Mesenchymal stem cell (in vitro differentiated cells and primary cell): ENCODE measurements around the gene DDC.
"Not testable (repeated sequence)": the region's sequence is repeated elsewhere in the genome, so short reads cannot be mapped to it uniquely, and the experiment has no call there.

Source experiments
- DNase-seq: peaks from one replicate; pipeline ENCODE4 v3.0.0-alpha.2; 2013
- H2AFZ ChIP-seq: one replicate; pipeline ENCODE4 v1.6.1; 2013; ENCODE audit warnings: low read depth, mild to moderate bottlenecking, control low read depth, inconsistent platforms, low read length, moderate library complexity
- H2AK5ac ChIP-seq: 2 replicates; pipeline ENCODE4 v1.6.1; 2013; ENCODE audit warnings: low read length, moderate library complexity, mild to moderate bottlenecking, inconsistent platforms; ENCODE audit not compliant: severe bottlenecking
- H2BK120ac ChIP-seq: one replicate; pipeline ENCODE4 v1.6.1; 2013; ENCODE audit warnings: low read depth, mild to moderate bottlenecking, inconsistent platforms, low read length, moderate library complexity
- H2BK12ac ChIP-seq, 2 experiments: one replicate each; pipeline ENCODE4 v1.6.1; 2013; ENCODE audit warnings: inconsistent platforms in 2 of 2, low read length in 2 of 2, mild to moderate bottlenecking in 2 of 2, moderate library complexity in 2 of 2, control low read depth in 1 of 2
- H2BK15ac ChIP-seq: one replicate; pipeline ENCODE4 v1.6.1; 2013; ENCODE audit warnings: mild to moderate bottlenecking, low read depth, inconsistent platforms; ENCODE audit not compliant: poor library complexity, severe bottlenecking
- H2BK5ac ChIP-seq: 2 replicates; pipeline ENCODE4 v1.6.1; 2013; ENCODE audit warnings: low read depth, mild to moderate bottlenecking, low read length, control low read depth, inconsistent platforms; ENCODE audit not compliant: poor library complexity, severe bottlenecking
- H3K14ac ChIP-seq, 2 experiments: one replicate each; pipeline ENCODE4 v1.6.1; 2013; ENCODE audit warnings: inconsistent platforms in 2 of 2, low read length in 2 of 2, control low read depth in 1 of 2, mild to moderate bottlenecking in 1 of 2, moderate library complexity in 1 of 2
- H3K18ac ChIP-seq, 2 experiments: one replicate each; pipeline ENCODE4 v1.6.1; 2013; ENCODE audit warnings: inconsistent platforms in 2 of 2, low read length in 2 of 2, control low read depth in 1 of 2, low read depth in 1 of 2, mild to moderate bottlenecking in 1 of 2
- H3K23ac ChIP-seq, 2 experiments: one replicate each; pipeline ENCODE4 v1.6.1; 2013; ENCODE audit warnings: inconsistent platforms in 2 of 2, low read length in 2 of 2, mild to moderate bottlenecking in 2 of 2, moderate library complexity in 2 of 2, control low read depth in 1 of 2
- H3K27ac ChIP-seq: 2 replicates; pipeline ENCODE4 v1.5.1; 2013; ENCODE audit warnings: mild to moderate bottlenecking, moderate library complexity, low read length, control low read depth, inconsistent platforms; ENCODE audit not compliant: poor library complexity, severe bottlenecking
- H3K27me3 ChIP-seq, 2 experiments: 2 replicates each; pipeline versions ENCODE4 v1.6.1 to v1.7.0; 2013; ENCODE audit warnings: low read length in 2 of 2, mild to moderate bottlenecking in 2 of 2, moderate library complexity in 2 of 2, control low read depth in 1 of 2, inconsistent platforms in 1 of 2; ENCODE audit not compliant: control insufficient read depth in 1 of 2, insufficient read depth in 1 of 2
- H3K36me3 ChIP-seq, 2 experiments: 2 replicates each; pipeline versions ENCODE4 v1.6.1 to v1.7.0; 2013; ENCODE audit warnings: low read length in 2 of 2, control low read depth in 1 of 2, inconsistent platforms in 1 of 2, low read depth in 1 of 2, mild to moderate bottlenecking in 1 of 2; ENCODE audit not compliant: insufficient read depth in 2 of 2, control insufficient read depth in 1 of 2
- H3K4ac ChIP-seq, 2 experiments: one replicate each; pipeline ENCODE4 v1.6.1; 2013; ENCODE audit warnings: inconsistent platforms in 2 of 2, low read length in 2 of 2, mild to moderate bottlenecking in 2 of 2, moderate library complexity in 2 of 2, control low read depth in 1 of 2, low read depth in 1 of 2
- H3K4me1 ChIP-seq: 2 replicates; pipeline ENCODE4 v1.6.1; 2013; ENCODE audit warnings: low read depth, low read length, control low read depth; ENCODE audit not compliant: control insufficient read depth, insufficient read depth
- H3K4me2 ChIP-seq: 2 replicates; pipeline ENCODE4 v1.6.1; 2013; ENCODE audit warnings: low read length, mild to moderate bottlenecking, inconsistent platforms; ENCODE audit not compliant: poor library complexity, severe bottlenecking
- H3K4me3 ChIP-seq, 2 experiments: 2 replicates each; pipeline versions ENCODE4 v1.5.1 to v1.7.0; 2013; ENCODE audit warnings: low read length in 2 of 2, mild to moderate bottlenecking in 2 of 2, control low read depth in 1 of 2, low read depth in 1 of 2; ENCODE audit not compliant: insufficient read depth in 1 of 2
- H3K79me1 ChIP-seq: replicated peaks from 2 replicates; pipeline ENCODE4 v1.6.1; 2013; ENCODE audit warnings: mild to moderate bottlenecking, control low read depth, low read length, inconsistent platforms; ENCODE audit not compliant: poor library complexity, severe bottlenecking
- H3K9ac ChIP-seq: 2 replicates; pipeline ENCODE4 v1.7.0; 2013; ENCODE audit warnings: mild to moderate bottlenecking, low read length, moderate library complexity
- H3K9me3 ChIP-seq: 2 replicates; pipeline ENCODE4 v1.7.0; 2013; ENCODE audit warnings: mild to moderate bottlenecking, low read length; ENCODE audit not compliant: control insufficient read depth
- H4K8ac ChIP-seq: one replicate; pipeline ENCODE4 v1.6.1; 2013; ENCODE audit warnings: inconsistent platforms, mild to moderate bottlenecking, low read length, moderate library complexity
- H4K91ac ChIP-seq: one replicate; pipeline ENCODE4 v1.6.1; 2013; ENCODE audit warnings: mild to moderate bottlenecking, low read length, inconsistent platforms
- WGBS: methylation state at CpG from one replicate; pipeline ENCODE4 v1.1.7; 2013; ENCODE audit warnings: mixed read lengths; 5-methylcytosine and 5-hydroxymethylcytosine counted together

The DDC gene

DNA sequence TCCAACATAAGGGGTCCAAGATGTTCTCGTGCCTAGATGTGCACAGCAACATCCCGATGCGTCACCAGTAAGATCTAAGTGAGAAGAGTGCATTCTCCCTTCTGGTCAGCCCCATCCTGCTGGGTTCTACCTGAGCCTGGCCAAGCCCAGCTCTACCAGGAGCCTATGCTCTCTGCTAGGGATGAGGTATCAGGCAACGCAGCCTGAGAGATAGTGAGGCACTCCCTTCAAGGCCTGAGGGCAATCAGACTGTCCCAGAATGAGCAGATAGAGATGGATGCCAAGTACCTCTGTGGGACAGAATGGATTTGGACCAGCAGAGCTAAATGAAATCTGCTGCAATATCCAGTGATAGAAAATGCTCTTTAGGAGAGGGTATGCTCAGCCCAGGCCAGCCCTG is 26.7 kb downstream of the DDC start:
- Histone ChIP-seq H3K27ac (no peak overlapping the region), H3K9ac (no peak overlapping the region), H3K4ac (no peak overlapping the region), H3K36me3 (no peaks in the 10 kb centered on the region), H3K27me3 (peaks cover 8 to 31% of the 10 kb centered on the region in 2 experiments), H3K79me1 (no peaks in the 10 kb centered on the region), H3K4me1 (peaks cover 5% of the 10 kb centered on the region), H2BK12ac (no peak overlapping the region), H3K9me3 (no peaks in the 10 kb centered on the region), H3K4me2 (no peak overlapping the region), H2AFZ (no peak overlapping the region), H4K91ac (no peak overlapping the region), H3K4me3 (no peak overlapping the region), H2BK5ac (no peak overlapping the region), H2AK5ac (no peak overlapping the region), H3K14ac (no peak overlapping the region), H2BK15ac (no peak overlapping the region), H4K8ac (no peak overlapping the region), H3K18ac (no peak overlapping the region), H2BK120ac (no peak overlapping the region), H3K23ac (no peak overlapping the region)
- 97% methylated on average over 4 of the region's 4 CpGs for WGBS
- DNase-seq: no peak

DNA sequence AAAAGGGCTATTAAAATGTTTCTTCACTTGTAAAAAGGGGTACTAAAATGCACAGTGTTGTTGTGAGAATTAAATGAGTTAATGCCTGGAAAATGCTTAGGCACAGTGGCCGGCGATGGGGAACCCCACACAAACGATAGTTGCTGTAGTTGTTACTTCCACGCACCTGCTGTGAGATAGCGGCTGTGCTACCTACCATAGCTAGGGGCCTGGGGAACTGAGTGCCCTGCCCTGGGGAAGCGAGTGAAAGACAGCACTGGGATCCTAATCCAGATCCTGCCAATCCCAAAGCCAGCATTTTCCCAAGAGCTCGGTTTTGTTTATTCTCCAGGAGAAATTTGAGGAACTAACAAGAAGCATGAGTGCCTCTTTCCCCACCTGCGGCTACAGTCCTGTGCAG is 27.8 kb downstream of the DDC start:
- WGBS: 93% methylated on average over 8 of the region's 8 CpGs
- no peaks in the 10 kb centered on the region for H3K9me3 ChIP-seq
- no peak overlapping the region for H2AK5ac ChIP-seq
- no peak overlapping the region for H4K8ac ChIP-seq
- peaks cover 8 to 31% of the 10 kb centered on the region in 2 experiments for H3K27me3 ChIP-seq
- no peak overlapping the region for H3K4me2 ChIP-seq
- H2AFZ ChIP-seq: no peak overlapping the region
- no peak overlapping the region for H2BK120ac ChIP-seq
- no peak overlapping the region for H2BK15ac ChIP-seq
- H3K4ac ChIP-seq: no peak overlapping the region
- DNase-seq: no peak
- H3K79me1 ChIP-seq: no peaks in the 10 kb centered on the region
- peaks cover 5% of the 10 kb centered on the region for H3K4me1 ChIP-seq
- H3K18ac ChIP-seq: no peak overlapping the region
- no peak overlapping the region for H3K14ac ChIP-seq
- no peak overlapping the region for H3K4me3 ChIP-seq
- no peaks in the 10 kb centered on the region for H3K36me3 ChIP-seq
- H2BK5ac ChIP-seq: no peak overlapping the region
- H2BK12ac ChIP-seq: no peak overlapping the region
- H3K27ac ChIP-seq: no peak overlapping the region
- H3K9ac ChIP-seq: no peak overlapping the region
- no peak overlapping the region for H4K91ac ChIP-seq
- H3K23ac ChIP-seq: no peak overlapping the region

- peak; percentile 64 for DNase-seq
- H3K79me1 ChIP-seq, H3K27ac ChIP-seq, H3K4ac ChIP-seq, H2BK120ac ChIP-seq, H4K91ac ChIP-seq, H4K8ac ChIP-seq, H2BK5ac ChIP-seq, H3K4me2 ChIP-seq, H2AFZ ChIP-seq, H3K9me3 ChIP-seq, H3K36me3 ChIP-seq, H2AK5ac ChIP-seq, H3K14ac ChIP-seq, H2BK15ac ChIP-seq, H3K4me3 ChIP-seq, H3K23ac ChIP-seq: not testable (repeated sequence)
- Histone ChIP-seq H3K27me3 (peaks cover 0 to 11% of the 10 kb centered on the region in 2 experiments), H3K9ac (peak overlapping the region; percentile 52), H2BK12ac (peak overlapping the region in 1 of 2 experiments; percentile 12), H3K4me1 (peaks cover 11% of the 10 kb centered on the region), H3K18ac (peak overlapping the region in 1 of 2 experiments; percentile 18)
- 69% methylated on average over 6 of the region's 7 CpGs for WGBS
These were observed 29.9 kb downstream of the DDC start for GRCh38 chr7:50535291-50535711.

- DNase-seq: peak; percentile 99
- WGBS: 26% methylated on average over 12 of the region's 12 CpGs
- no peak overlapping the region for H2BK15ac ChIP-seq
- H3K14ac ChIP-seq: peak overlapping the region in 1 of 2 experiments; percentile 45
- H3K27ac ChIP-seq: no peak overlapping the region
- peak overlapping the region; percentile 52 for H3K9ac ChIP-seq
- peaks cover 0 to 10% of the 10 kb centered on the region in 2 experiments for H3K27me3 ChIP-seq
- H4K8ac ChIP-seq: peak overlapping the region; percentile 0
- H4K91ac ChIP-seq: peak overlapping the region; percentile 1
- no peaks in the 10 kb centered on the region for H3K79me1 ChIP-seq
- peaks cover 11% of the 10 kb centered on the region for H3K4me1 ChIP-seq
- no peaks in the 10 kb centered on the region for H3K36me3 ChIP-seq
- no peaks in the 10 kb centered on the region for H3K9me3 ChIP-seq
- H2BK12ac ChIP-seq: peak overlapping the region in 1 of 2 experiments; percentile 96
- H3K23ac ChIP-seq: no peak overlapping the region
- no peak overlapping the region for H2BK5ac ChIP-seq
- peak overlapping the region; percentile 49 for H2AFZ ChIP-seq
- peak overlapping the region in 1 of 2 experiments; percentile 17 for H3K4ac ChIP-seq
- no peak overlapping the region for H2AK5ac ChIP-seq
- no peak overlapping the region for H3K4me3 ChIP-seq
- no peak overlapping the region for H2BK120ac ChIP-seq
- H3K18ac ChIP-seq: peak overlapping the region in 1 of 2 experiments; percentile 44
- peak overlapping the region; percentile 4 for H3K4me2 ChIP-seq
These were observed 30.4 kb downstream of the DDC start for GRCh38 chr7:50534690-50535290.
